ENCODE measurements around the gene NTN4. TPM values are rescaled to one million over a fixed set of nuclear protein-coding genes. Genes with fewer than 3 reads are reported as not detected.
A peak's percentile ranks its signal among the peaks of the same experiment; 100 is the strongest.

Gene NTN4
- polyA plus RNA-seq, 6 donors from 2014 or later: not detected

GRCh38 chr12:95809000-95809680 lies 18.6 kb upstream of the NTN4 start:
- ATAC-seq (ENCODE audit: low read depth in 2 of 2): no peak
- Mint-ChIP-seq H3K27ac (no peak overlapping the region), H3K27me3 (peaks cover 32 to 54% (median 52%) of the 10 kb centered on the region in 3 donors), H3K4me3 (no peak overlapping the region), H3K36me3 (no peaks in the 10 kb centered on the region), H3K4me1 (no peaks in the 10 kb centered on the region), H3K9me3 (no peaks in the 10 kb centered on the region)
- no peak for DNase-seq

DNA sequence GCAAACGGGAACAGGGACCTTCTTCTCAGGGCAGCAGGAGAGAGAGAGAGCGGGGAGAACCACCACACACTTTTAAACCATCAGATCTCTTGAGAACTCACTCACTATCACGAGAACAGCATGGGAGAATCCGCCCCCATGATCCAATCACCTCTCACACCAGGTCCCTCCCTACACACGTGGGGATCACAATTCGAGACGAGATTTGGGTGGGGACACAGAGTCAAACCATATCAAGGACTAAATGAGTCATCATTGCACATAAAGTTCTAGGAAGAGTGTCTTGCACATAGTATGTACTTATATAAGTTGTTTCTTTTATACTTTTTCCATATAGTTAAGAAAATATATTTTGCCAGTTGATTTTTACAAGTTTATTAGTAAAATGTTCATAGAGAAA lies 17.6 kb upstream of the NTN4 start:
- Mint-ChIP-seq H3K27me3 (peaks cover 32 to 54% (median 52%) of the 10 kb centered on the region in 3 donors), H3K4me3 (no peak overlapping the region), H3K36me3 (no peaks in the 10 kb centered on the region), H3K9me3 (no peaks in the 10 kb centered on the region), H3K27ac (peak overlapping the region in 1 of 6 donors; percentile 7), H3K4me1 (no peaks in the 10 kb centered on the region)
- ATAC-seq (ENCODE audit: low read depth in 2 of 2): no peak
- DNase-seq: no peak

DNA sequence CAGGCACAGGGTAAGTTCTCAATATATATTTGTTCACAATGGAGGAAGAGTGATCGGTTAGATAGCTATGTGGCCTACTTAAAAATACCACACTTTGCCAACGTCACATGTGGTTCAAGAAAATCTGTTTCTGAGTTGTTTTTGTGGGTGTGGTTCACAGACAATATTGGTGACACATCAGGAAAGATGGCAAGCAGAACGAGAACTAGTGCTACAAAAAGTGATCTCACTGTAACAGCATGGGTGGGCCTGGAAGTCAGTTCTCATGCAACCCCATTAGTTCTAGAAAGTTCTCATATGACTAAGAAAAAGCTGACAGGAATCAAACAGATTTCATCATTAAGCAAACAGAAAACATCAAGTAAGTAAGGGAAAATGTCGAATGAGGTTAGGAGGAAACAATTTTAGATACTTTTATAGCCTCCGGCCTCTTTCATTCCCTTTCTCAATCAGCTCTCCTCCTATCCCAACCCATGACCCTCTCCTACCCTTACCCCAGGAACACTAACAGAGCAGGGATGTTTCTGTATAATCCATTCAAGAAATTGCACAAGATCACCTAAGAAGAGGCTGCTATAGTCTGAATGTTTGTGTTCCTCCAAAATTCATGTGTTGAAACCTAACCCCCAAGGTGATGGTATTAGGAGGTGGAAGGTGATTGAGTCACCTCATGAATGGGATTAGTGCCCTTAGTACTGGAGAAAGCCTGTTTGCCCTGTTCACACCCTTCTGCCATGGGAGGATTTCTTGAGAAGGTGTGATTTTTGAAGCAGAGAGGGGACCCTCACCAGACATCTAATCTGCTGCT lies 15.5 kb upstream of the NTN4 start:
- no peak overlapping the region for H3K27ac Mint-ChIP-seq
- H3K4me1 Mint-ChIP-seq: no peaks in the 10 kb centered on the region
- ATAC-seq (ENCODE audit: low read depth in 2 of 2) (no peak), DNase-seq (no peak)
- H3K4me3 Mint-ChIP-seq: no peak overlapping the region
- H3K27me3 Mint-ChIP-seq: peaks cover 26 to 46% (median 46%) of the 10 kb centered on the region in 3 donors
- no peaks in the 10 kb centered on the region for H3K36me3 Mint-ChIP-seq
- no peaks in the 10 kb centered on the region for H3K9me3 Mint-ChIP-seq

GRCh38 chr12:95804291-95804690 lies 13.7 kb upstream of the NTN4 start:
- Mint-ChIP-seq H3K4me1 (no peaks in the 10 kb centered on the region), H3K27ac (no peak overlapping the region), H3K27me3 (peaks cover 17 to 47% (median 37%) of the 10 kb centered on the region in 3 donors), H3K36me3 (no peaks in the 10 kb centered on the region), H3K9me3 (no peaks in the 10 kb centered on the region), H3K4me3 (no peak overlapping the region)
- DNase-seq: no peak
- ATAC-seq (ENCODE audit: low read depth in 2 of 2): no peak

GRCh38 chr12:95803817-95804216 lies 13.3 kb upstream of the NTN4 start:
- H3K4me1 Mint-ChIP-seq: no peaks in the 10 kb centered on the region
- no peak for ATAC-seq (ENCODE audit: low read depth in 2 of 2)
- no peak overlapping the region for H3K27ac Mint-ChIP-seq
- peaks cover 17 to 47% (median 38%) of the 10 kb centered on the region in 3 donors for H3K27me3 Mint-ChIP-seq
- H3K36me3 Mint-ChIP-seq: no peaks in the 10 kb centered on the region
- no peak for DNase-seq
- no peaks in the 10 kb centered on the region for H3K9me3 Mint-ChIP-seq
- H3K4me3 Mint-ChIP-seq: no peak overlapping the region

DNA sequence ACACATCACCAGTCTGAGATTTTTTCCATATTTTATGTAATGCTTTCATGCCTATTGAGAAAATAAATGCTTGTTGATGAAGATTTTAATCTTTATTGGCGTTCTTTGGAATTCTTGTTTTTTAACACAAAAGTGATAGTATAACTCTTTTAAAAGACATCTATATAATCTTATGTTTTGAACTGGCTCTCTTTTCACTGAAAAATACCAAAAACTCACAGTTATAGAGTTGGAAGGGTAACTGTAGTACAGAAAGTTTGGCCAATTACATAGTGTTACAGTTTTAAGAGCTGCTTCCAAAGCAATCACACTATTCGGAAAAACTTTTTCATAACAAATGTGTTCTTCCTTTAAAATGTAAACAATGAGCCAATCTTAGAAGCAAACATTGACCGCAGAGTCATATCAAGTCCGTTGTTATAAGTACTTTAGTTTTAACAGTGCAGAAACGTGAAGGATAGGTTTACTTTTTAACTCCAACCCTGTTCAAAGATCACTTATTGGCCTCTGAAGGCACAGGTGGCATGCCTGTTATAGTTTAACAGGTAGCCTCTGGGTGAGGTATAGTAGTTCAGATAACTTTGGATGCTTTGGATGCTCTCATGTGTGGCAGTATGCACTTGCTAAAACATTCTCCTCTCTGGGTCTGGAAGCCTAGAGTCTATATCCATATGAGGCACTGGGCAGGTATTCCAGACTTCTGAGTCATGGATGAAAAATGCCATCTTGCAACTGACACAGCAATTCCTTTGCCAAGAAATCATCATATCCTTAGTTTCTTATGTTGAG lies 12.1 kb upstream of the NTN4 start:
- H3K36me3 Mint-ChIP-seq: no peaks in the 10 kb centered on the region
- H3K4me3 Mint-ChIP-seq: no peak overlapping the region
- H3K27ac Mint-ChIP-seq: no peak overlapping the region
- H3K9me3 Mint-ChIP-seq: no peaks in the 10 kb centered on the region
- no peak for DNase-seq
- ATAC-seq (ENCODE audit: low read depth in 2 of 2): no peak
- H3K4me1 Mint-ChIP-seq: no peaks in the 10 kb centered on the region
- peaks cover 17 to 48% (median 41%) of the 10 kb centered on the region in 3 donors for H3K27me3 Mint-ChIP-seq

- ATAC-seq (ENCODE audit: low read depth in 2 of 2): no peak
- no peak for DNase-seq
- no peaks in the 10 kb centered on the region for H3K9me3 Mint-ChIP-seq
- peaks cover 35 to 59% (median 56%) of the 10 kb centered on the region in 3 donors for H3K27me3 Mint-ChIP-seq
- H3K4me3 Mint-ChIP-seq: no peak overlapping the region
- H3K4me1 Mint-ChIP-seq: peaks cover 0 to 1% (median 0%) of the 10 kb centered on the region in 3 donors
- no peak overlapping the region for H3K27ac Mint-ChIP-seq
- H3K36me3 Mint-ChIP-seq: no peaks in the 10 kb centered on the region
Measured at GRCh38 chr12:95796982-95797289, 6.4 kb upstream of the NTN4 start.

- ATAC-seq (ENCODE audit: low read depth in 2 of 2): no peak
- Mint-ChIP-seq H3K4me1 (peaks cover 1 to 7% (median 1%) of the 10 kb centered on the region in 3 donors), H3K27ac (no peak overlapping the region), H3K9me3 (no peaks in the 10 kb centered on the region), H3K27me3 (peaks cover 40 to 65% (median 60%) of the 10 kb centered on the region in 3 donors), H3K36me3 (no peaks in the 10 kb centered on the region), H3K4me3 (no peak overlapping the region)
- DNase-seq: no peak
Measured at GRCh38 chr12:95796225-95796981, 5.8 kb upstream of the NTN4 start.

GRCh38 chr12:95790917-95791849 lies 619 bp upstream of the NTN4 start:
- peak overlapping the region in 2 of 6 donors; percentile 59 to 72 for H3K27ac Mint-ChIP-seq
- H3K27me3 Mint-ChIP-seq: peaks cover 44 to 71% (median 68%) of the 10 kb centered on the region in 3 donors
- no peaks in the 10 kb centered on the region for H3K36me3 Mint-ChIP-seq
- ATAC-seq (ENCODE audit: low read depth in 2 of 2): peak; percentile 79 to 82
- peaks cover 11 to 20% (median 16%) of the 10 kb centered on the region in 3 donors for H3K4me1 Mint-ChIP-seq
- no peaks in the 10 kb centered on the region for H3K9me3 Mint-ChIP-seq
- DNase-seq: peak; percentile 22
- H3K4me3 Mint-ChIP-seq: peak overlapping the region; percentile 84 to 93 (median 86)

GRCh38 chr12:95789126-95790032 lies 1.2 kb downstream of the NTN4 start:
- H3K9me3 Mint-ChIP-seq: no peaks in the 10 kb centered on the region
- peaks cover 11 to 20% (median 16%) of the 10 kb centered on the region in 3 donors for H3K4me1 Mint-ChIP-seq
- H3K4me3 Mint-ChIP-seq: peak overlapping the region; percentile 80 to 92 (median 86)
- H3K27me3 Mint-ChIP-seq: peaks cover 44 to 76% (median 58%) of the 10 kb centered on the region in 3 donors
- no peak for ATAC-seq (ENCODE audit: low read depth in 2 of 2)
- no peak for DNase-seq
- peak overlapping the region in 2 of 6 donors; percentile 30 to 42 for H3K27ac Mint-ChIP-seq
- no peaks in the 10 kb centered on the region for H3K36me3 Mint-ChIP-seq

DNA sequence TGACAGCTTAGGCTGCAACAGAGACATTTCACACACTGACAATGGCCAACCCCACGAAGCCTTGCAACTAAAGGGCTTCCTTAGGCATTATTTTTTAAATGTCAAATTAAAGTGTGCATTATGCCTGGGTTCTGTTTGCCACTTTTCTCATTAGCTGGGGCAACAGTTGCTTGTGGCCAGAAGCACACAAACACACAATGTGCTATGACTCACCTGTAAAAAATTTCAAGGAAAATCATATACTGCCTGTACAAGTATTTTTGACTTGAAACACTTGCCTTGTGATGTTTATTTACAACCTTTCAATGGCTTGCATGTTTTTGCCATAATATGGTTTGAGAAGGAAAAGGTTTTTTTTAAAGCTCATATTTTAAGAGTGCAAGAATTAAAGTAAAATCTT lies 1.9 kb downstream of the NTN4 start:
- no peak overlapping the region for H3K27ac Mint-ChIP-seq
- H3K9me3 Mint-ChIP-seq: no peaks in the 10 kb centered on the region
- ATAC-seq (ENCODE audit: low read depth in 2 of 2) (no peak), DNase-seq (no peak)
- H3K4me3 Mint-ChIP-seq: peak overlapping the region in 4 of 8 donors; percentile 80 to 92 (median 82)
- peaks cover 37 to 70% (median 53%) of the 10 kb centered on the region in 3 donors for H3K27me3 Mint-ChIP-seq
- peaks cover 11 to 20% (median 16%) of the 10 kb centered on the region in 3 donors for H3K4me1 Mint-ChIP-seq
- H3K36me3 Mint-ChIP-seq: no peaks in the 10 kb centered on the region
